ENCODE measurements around the gene LRRC10B.
A peak's percentile ranks its signal among the peaks of the same experiment; 100 is the strongest.

Gene LRRC10B

DNA sequence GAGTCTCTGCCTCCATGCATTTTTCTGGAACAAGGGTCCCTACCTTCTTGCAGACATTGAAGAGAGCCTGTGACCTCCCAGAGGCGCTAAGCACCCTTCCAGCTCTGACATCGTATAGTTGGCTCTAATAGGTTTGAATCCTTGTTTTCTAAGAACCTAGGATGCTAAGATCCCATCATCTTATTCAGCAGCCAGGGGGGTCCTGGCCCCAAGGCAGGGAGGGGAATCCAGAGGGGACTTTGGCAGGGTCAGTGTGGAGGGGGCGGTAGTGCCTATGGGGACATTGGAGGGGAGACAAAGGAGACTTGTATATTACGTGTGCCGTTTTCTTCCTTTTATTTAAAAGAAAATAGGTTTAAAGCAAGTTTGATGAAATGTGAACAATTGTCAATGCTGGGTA is 3.4 kb upstream of the LRRC10B start:
- in situ Hi-C loops (cut with MboI; ENCODE audit: low pct_unique_long_range_greater_than_20kb, low sequenced_read_pairs), result no loop called here
- DNase-seq, result no peak

GRCh38 chr11:61505640-61506155 is 2.9 kb upstream of the LRRC10B start:
- no peak for DNase-seq
- in situ Hi-C loops (cut with MboI; ENCODE audit: low pct_unique_long_range_greater_than_20kb, low sequenced_read_pairs), result no loop called here

- in situ Hi-C loops (cut with MboI; ENCODE audit: low pct_unique_long_range_greater_than_20kb, low sequenced_read_pairs), result no loop called here
- DNase-seq, result no peak
Observed at GRCh38 chr11:61507012-61507768, 1.4 kb upstream of the LRRC10B start.

GRCh38 chr11:61509043-61510029 is 787 bp downstream of the LRRC10B start:
- DNase-seq, result peak; percentile 87
- in situ Hi-C loops (cut with MboI; ENCODE audit: low pct_unique_long_range_greater_than_20kb, low sequenced_read_pairs), result no loop called here

DNA sequence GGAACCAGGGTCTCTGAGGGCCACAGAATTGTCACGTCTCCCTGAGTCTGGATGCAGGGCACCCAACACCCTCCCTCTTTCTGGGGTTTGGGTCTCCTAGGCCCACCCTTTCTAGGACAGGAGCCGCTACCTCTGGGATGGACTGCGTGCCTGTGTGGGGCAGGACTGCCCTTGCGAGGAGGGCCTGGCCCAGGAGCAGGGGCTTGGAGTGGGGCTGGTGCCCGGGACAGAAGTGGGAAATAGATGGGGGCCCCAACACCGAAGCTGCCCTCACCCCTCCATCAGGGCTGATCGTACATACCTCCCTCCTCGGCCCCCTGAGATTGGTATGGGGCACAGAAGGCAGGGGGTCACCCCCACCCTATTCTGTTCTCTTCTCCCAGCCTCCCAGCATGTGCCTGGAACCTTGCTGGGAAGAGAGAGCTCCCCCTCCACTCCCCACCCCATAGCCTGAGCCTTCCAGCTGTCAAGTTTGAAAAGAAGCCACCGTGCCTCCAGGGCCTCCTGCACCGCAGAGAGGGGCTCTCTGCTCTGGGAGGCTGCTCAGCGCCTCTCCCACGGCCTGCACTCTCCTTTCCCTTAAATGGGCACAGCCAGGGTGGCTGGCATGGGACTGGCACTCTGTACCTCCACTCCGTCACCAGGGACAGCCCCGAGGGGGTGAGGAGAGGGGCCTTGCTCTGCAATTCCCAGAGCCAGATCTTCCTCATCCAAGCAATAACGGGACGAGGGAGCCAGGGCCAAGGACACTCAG is 1.8 kb downstream of the LRRC10B start:
- in situ Hi-C loops (cut with MboI; ENCODE audit: low pct_unique_long_range_greater_than_20kb, low sequenced_read_pairs), result no loop called here
- no peak for DNase-seq

- DNase-seq, result no peak
Observed at GRCh38 chr11:61510974-61511373, 2.4 kb downstream of the LRRC10B start.

DNA sequence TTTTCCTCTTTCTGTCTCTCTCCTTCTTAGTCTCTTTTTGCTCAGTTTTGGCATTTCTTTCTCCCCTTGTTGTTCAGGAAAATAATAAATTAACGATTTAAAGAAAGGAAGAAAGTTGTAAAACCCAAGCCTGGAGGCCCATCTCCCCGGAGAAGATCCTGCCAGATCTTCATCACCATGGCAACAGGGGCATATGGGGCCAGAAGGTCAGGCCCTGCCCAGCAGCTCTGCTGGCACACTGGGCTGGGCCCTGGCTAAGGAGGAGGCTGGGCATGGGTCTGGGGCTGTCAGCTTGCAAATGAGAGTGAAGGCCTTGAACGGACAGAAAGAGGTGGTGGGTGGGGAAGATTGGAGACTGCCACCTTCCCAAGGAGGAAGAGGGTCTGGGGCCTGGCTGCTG is 2.8 kb downstream of the LRRC10B start:
- DNase-seq, result no peak
- in situ Hi-C loops (cut with MboI; ENCODE audit: low pct_unique_long_range_greater_than_20kb, low sequenced_read_pairs), result no loop called here

More at GRCh38 chr11:61510974-61511373, 2.4 kb downstream of the LRRC10B start:
- in situ Hi-C loops (cut with MboI; ENCODE audit: low pct_unique_long_range_greater_than_20kb, low sequenced_read_pairs), result no loop called here

- in situ Hi-C loops (cut with MboI; ENCODE audit: low pct_unique_long_range_greater_than_20kb, low sequenced_read_pairs), result no loop called here
- no peak for DNase-seq
Observed at GRCh38 chr11:61512435-61512834, 3.9 kb downstream of the LRRC10B start.

DNA sequence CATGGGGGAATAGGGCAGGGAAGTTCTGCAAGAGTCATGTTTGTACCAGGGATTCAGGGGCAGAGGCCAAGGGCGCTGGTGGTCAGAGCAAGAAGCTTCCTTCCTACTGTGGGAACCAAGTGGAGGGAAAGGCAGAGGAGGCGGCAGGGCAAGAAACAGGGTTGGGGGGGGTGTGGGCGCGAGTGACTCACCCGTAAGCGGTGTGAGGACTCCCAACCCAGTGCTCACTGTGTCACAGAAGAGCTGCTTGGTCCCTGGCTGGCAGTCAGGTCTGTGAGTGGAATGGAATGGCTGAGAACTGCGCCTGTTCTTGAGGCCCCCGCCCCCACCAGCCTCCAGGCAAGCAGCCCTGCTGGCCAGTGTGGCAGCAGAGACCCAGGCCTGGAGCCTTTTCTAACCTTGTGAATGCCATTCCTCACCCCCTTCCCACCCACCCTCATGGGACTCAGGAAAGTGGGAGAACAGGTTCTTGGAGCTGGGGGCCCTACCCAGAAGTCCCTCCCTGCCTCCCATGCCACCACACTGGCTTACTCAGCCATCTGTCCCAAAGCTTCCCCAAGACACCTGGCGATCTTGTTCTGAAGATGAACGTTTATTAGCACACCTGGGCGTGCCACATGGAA is 4.7 kb downstream of the LRRC10B start:
- DNase-seq, result no peak
- in situ Hi-C loops (cut with MboI; ENCODE audit: low pct_unique_long_range_greater_than_20kb, low sequenced_read_pairs), result no loop called here

DNA sequence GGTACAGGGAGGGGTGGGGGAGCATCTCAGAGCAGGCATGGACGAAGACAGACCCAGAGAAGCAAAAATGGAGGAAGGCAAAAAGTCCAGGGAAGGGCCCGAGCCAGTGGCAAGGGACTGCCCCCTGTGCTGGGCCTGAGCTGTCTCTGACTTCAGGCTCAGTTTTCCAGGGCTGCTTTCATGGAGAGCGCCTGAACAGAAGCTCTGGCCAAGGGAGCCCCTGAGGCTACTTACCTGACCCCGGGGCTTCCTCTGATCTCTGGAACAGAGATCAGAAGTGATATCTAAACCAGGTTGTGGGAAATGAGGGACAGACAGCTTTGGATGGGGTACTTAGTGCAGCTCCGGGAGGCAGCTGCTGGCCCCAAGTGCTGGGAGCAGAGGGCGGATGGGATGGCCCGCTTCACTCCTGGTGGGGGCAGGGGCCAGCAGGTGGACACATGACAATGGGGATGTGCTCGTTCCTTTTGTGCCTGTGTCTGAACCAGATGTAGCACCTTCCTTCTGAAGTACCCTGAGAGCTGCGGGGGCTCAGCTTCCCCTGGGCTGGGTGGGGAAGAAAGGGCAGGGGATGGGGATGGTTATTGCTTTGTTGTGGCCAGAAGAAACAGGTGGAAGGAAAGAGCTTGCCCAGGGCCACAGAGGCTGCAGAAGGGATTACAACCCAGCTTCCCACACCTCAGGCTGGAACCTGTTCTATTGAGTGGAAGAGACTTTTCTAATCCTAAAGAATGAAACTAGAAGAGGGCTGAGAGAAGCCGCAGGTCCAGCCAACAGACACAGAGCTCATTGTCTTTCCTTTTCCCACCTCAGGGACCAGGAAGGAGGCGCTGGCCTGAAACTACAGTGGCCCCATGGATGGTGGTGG is 5.7 kb downstream of the LRRC10B start:
- DNase-seq, result no peak
- in situ Hi-C loops (cut with MboI; ENCODE audit: low pct_unique_long_range_greater_than_20kb, low sequenced_read_pairs), result no loop called here

DNA sequence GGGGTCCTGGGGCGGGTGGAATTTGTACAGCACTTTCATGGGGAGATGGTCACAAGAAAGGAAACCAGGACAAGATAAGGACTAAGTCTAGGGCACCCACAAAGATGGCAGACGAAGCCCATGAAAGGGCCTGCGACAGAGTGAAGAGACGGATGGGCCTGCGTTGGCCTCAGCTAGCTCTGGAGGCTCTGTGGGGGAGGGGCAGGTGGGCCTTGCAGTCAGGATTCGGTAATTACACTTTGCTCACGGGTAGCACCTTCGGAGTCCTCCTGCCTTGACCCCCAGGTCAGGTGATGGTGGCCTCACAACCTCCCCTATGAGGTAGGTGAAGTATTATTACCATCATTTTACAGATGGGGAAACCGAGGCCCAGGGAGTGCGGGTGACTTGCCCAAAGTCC is 7.1 kb downstream of the LRRC10B start:
- in situ Hi-C loops (cut with MboI; ENCODE audit: low pct_unique_long_range_greater_than_20kb, low sequenced_read_pairs), result no loop called here
- no peak for DNase-seq

GRCh38 chr11:61516191-61516590 is 7.6 kb downstream of the LRRC10B start:
- no peak for DNase-seq
- in situ Hi-C loops (cut with MboI; ENCODE audit: low pct_unique_long_range_greater_than_20kb, low sequenced_read_pairs), result no loop called here

- peak; percentile 58 for DNase-seq
- in situ Hi-C loops (cut with MboI; ENCODE audit: low pct_unique_long_range_greater_than_20kb, low sequenced_read_pairs), result no loop called here
Observed at GRCh38 chr11:61516675-61517572, 8.4 kb downstream of the LRRC10B start.

DNA sequence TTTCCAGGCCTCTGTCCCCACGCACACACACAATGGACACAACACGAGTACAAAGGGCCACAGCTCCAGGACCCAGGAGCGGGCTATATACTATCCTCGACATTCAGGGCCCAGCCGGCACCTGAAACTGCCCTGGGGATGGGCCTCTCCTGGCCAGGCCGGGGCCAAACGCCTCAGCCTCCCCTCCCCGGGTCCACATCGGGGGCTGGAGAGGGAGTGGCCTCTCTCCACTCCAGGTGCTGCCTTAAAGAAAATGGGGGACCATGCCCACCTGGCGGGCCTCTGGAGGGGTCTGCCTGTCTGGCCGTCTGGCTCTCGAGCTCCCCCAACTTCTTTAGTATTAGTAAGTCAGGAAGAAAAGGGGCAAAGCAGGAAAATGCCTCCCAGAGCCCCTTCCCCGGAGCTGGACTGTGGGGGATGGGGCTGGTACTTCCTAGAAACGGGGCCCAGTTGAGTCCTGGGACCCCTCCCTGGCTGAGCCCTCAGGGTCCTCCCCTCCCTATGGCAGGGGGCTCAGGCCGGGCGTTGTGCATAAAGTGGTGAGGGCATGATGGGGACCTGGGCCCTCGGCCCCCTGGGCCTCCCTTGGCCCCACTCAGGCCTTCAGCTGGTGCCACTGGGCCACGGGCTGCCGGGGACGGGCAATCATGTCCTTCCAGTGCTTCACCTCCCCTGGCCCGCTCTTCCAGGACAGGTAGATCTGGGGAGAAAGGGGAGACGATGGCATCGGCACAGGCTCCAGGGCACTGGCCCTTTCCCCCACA is 9.7 kb downstream of the LRRC10B start:
- no peak for DNase-seq
- in situ Hi-C loops (cut with MboI; ENCODE audit: low pct_unique_long_range_greater_than_20kb, low sequenced_read_pairs), result no loop called here

GRCh38 chr11:61522881-61523280 is 14.3 kb downstream of the LRRC10B start:
- in situ Hi-C loops (cut with MboI; ENCODE audit: low pct_unique_long_range_greater_than_20kb, low sequenced_read_pairs), result no loop called here
- DNase-seq, result no peak

DNA sequence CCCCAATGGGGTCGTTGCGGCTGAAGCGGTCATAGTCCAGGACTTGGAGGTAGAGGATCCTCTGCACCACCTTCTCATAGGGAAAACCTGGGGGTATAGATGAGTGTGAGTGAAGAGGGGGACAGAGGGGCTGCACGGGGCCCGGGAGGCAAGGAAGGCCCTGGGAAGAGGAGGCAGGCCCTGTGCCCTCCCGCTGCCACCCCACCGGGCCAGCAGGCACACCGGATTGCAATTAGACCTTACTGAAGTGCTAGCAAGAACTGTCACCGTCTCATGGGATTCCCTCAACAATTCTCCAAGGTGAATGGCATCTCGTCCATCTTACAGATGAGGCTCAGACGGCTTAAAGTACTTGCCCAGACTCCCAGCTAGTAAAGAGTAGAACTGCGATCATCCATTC is 15.9 kb downstream of the LRRC10B start:
- in situ Hi-C loops (cut with MboI; ENCODE audit: low pct_unique_long_range_greater_than_20kb, low sequenced_read_pairs), result no loop called here
- DNase-seq, result no peak

All from KBM-7 (cell line).